Activated T-helper 2 cell treated with anti-CD3 and anti-CD28 coated beads, Interferon-gamma antibody, Interleukin-2, Interleukin-4, amounts not matched to agents 10 μg/mL and 5 μg/mL and 100 μg/mL, durations not matched to agents 14 hours and 24 hours and 36 hours (primary cell): ENCODE data around the gene GNL3L. TPM values are rescaled to one million over a fixed set of nuclear protein-coding genes. Genes with fewer than 3 reads are reported as not detected.

Source experiments
- DNase-seq: peaks from one replicate; pipeline ENCODE4 v3.0.0; 2021; ENCODE audit warnings: low spot score
- H3K27ac Mint-ChIP-seq: one replicate; pipeline ENCODE4 v1.8.0; 2021; ENCODE audit warnings: mixed read lengths
- H3K27me3 Mint-ChIP-seq: one replicate; pipeline ENCODE4 v1.8.0; 2021; ENCODE audit warnings: low read depth, mixed read lengths
- H3K36me3 Mint-ChIP-seq: one replicate; pipeline ENCODE4 v1.8.0; 2021; ENCODE audit warnings: low read depth, mixed read lengths
- H3K4me1 Mint-ChIP-seq: one replicate; pipeline ENCODE4 v1.8.0; 2021; ENCODE audit warnings: low read depth, mixed read lengths
- H3K4me3 Mint-ChIP-seq: one replicate; pipeline ENCODE4 v1.8.0; 2021; ENCODE audit warnings: low read depth, mild to moderate bottlenecking, moderate library complexity, mixed read lengths
- H3K9me3 Mint-ChIP-seq: one replicate; pipeline ENCODE4 v1.8.0; 2021; ENCODE audit warnings: mixed read lengths
- intact Hi-C: fragments of 100-400 bp; cut with micrococcal nuclease; formaldehyde crosslinking; loops from one replicate; pipeline ENCODE4 v1.15.1; 2023
- total RNA-seq: library from RNA; stranded (reverse); gene quantifications from 2 replicates; pipeline ENCODE4 v1.2.3, GENCODE V29; 2022

The GNL3L gene
- total RNA-seq, 1 donor from 2014 or later: 63.6 TPM

- no peak for DNase-seq
These were observed 67.7 kb downstream of the GNL3L start for GRCh38 chrX:54597728-54598127.

DNA sequence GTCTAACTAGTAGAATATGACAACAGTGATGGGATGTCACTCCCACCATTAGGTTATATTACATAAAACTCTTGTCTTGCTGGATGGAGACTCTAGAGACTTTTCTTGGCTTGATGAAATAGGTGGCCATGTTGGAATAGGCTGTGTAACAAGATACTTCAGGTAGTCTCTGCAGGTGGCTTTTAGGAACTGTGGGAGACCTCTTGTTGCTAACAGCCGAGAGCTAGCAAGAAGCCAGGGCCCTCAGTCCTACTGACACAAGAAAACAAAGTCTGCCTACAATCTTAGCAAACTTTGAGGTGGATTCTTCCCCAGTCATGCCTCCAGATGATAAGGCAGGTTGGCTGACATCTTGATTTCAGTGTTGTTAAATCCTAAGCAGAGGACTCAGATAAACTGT lies 72.5 kb downstream of the GNL3L start:
- no peak for DNase-seq
- H3K36me3 Mint-ChIP-seq: no peaks in the 10 kb centered on the region

More at GRCh38 chrX:54597728-54598127, 67.7 kb downstream of the GNL3L start:
- intact Hi-C loops: no loop called here
- Mint-ChIP-seq H3K4me1 (peaks cover 2% of the 10 kb centered on the region), H3K36me3 (no peaks in the 10 kb centered on the region), H3K27me3 (no peaks in the 10 kb centered on the region), H3K27ac (no peak overlapping the region), H3K4me3 (no peak overlapping the region), H3K9me3 (no peaks in the 10 kb centered on the region)

More for the DNA sequence above, 72.5 kb downstream of the GNL3L start:
- Mint-ChIP-seq H3K4me3 (no peak overlapping the region), H3K4me1 (no peaks in the 10 kb centered on the region), H3K27ac (no peak overlapping the region), H3K27me3 (no peaks in the 10 kb centered on the region), H3K9me3 (no peaks in the 10 kb centered on the region)
- intact Hi-C loops: no loop called here

Other genes with a start within 250 kb of the GNL3L start
- 0.05 TPM in 2 replicates for gene WNK3, start 172.2 kb upstream of the GNL3L start, total RNA-seq
- gene TSR2, start 89.8 kb upstream of the GNL3L start, total RNA-seq: 36.8 and 37.7 TPM in 2 replicates
- 0.11 and 0.28 TPM in 2 replicates for gene FGD1, start 34.0 kb upstream of the GNL3L start, total RNA-seq